ENCODE measurements around the gene CC2D2A.
"Not testable (repeated sequence)": the region's sequence is repeated elsewhere in the genome, so short reads cannot be mapped to it uniquely, and the experiment has no call there.

The CC2D2A gene

DNA sequence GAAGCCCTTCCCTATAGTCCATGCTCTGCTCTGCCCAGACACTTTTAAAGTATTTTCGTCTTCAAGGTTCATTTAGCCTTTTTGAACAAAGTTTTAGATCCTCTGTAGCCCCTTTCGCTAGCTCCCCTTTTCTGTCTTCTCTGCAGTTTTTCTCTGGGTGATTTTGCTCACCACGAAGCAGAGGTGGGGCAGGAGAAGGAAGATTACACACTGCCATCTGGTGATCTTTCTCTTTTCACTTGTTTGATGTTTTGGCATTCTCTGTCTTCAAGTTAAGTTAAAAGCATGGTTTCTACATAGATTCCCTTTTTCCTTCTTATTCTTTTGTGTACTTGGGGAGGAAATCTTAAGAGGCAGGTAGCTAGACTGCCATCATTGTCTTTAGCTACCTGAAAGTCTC, 43.9 kb downstream of the CC2D2A start:
- CTCF ChIA-PET: interaction anchor here (0.6 to 0.7 kb wide), 2 partner anchors 136 to 139 kb away, joined by 3 read pairs; no protein-coding TSS in a partner anchor
- Mint-ChIP-seq H3K4me3 (no peak overlapping the region), H3K27me3 (no peaks in the 10 kb centered on the region), H3K27ac (no peak overlapping the region), H3K9me3 (peaks cover 3% of the 10 kb centered on the region), H3K36me3 (no peaks in the 10 kb centered on the region), H3K4me1 (peaks cover 4% of the 10 kb centered on the region)
- no peak for DNase-seq

DNA sequence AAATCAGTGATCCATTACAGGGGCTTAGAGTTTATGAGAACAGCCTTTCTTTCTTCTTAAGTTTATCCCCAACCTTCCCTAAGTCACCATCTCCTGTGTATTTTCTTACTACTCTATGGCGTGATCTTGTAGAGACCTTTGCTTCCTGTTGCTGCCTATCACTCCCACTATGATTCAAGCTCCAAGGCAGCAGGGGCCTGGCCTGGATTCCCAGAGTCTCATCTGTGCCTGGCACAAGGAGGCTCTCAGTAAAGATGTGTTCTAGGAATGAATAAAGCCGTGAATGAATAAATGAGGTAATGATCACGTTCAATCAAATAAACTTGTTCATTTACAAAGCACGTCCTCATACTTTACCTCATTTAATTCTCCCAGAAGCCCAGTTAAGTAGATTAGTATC, 45.4 kb downstream of the CC2D2A start:
- no peaks in the 10 kb centered on the region for H3K36me3 Mint-ChIP-seq
- H3K4me1 Mint-ChIP-seq: peaks cover 4% of the 10 kb centered on the region
- H3K4me3 Mint-ChIP-seq: no peak overlapping the region
- H3K27me3 Mint-ChIP-seq: no peaks in the 10 kb centered on the region
- CTCF ChIA-PET: interaction anchor here (0.6 kb wide), 1 partner anchor 17 kb away, joined by 3 read pairs; no protein-coding TSS in a partner anchor
- no peak overlapping the region for H3K27ac Mint-ChIP-seq
- peaks cover 3% of the 10 kb centered on the region for H3K9me3 Mint-ChIP-seq
- DNase-seq: no peak

DNA sequence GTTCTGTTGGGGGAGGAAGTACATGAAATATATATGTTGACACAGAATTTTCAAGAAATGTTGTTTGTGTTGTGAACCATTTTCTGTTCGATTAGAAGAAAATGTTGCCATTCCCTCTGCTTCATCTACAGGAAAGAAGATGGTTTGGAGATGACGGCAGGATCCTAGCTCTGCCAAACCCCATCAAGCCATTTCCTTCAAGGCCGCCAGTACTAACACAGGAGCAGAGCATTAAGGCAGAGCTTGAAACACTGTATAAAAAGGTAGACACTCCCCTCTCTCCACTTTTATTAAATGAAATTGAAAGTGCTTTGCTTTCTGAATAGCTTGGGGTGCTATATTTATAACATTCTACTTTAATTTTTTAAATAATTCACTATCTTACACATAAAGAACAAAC, 46.8 kb downstream of the CC2D2A start:
- peaks cover 4% of the 10 kb centered on the region for H3K4me1 Mint-ChIP-seq
- H3K4me3 Mint-ChIP-seq: no peak overlapping the region
- H3K9me3 Mint-ChIP-seq: peaks cover 3% of the 10 kb centered on the region
- H3K36me3 Mint-ChIP-seq: no peaks in the 10 kb centered on the region
- no peaks in the 10 kb centered on the region for H3K27me3 Mint-ChIP-seq
- CTCF ChIA-PET: no interaction called here
- DNase-seq: no peak
- H3K27ac Mint-ChIP-seq: no peak overlapping the region

DNA sequence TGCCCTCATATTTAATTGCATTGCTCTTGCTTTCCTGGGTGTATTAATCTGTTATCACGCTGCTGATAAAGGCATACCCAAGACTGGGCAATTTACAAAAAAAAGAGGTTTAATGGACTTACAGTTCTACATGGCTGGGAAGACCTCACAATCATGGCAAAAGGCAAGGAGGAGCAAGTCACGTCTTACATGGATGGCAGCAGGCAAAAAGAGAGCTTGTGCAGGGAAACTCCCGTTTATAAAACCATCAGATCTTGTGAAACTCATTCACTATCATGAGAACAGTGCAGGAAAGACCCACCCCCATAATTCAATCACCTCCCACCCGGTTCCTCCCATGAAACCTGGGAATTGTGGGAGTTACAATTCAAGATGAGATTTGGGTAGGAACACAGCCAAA, 48.0 kb downstream of the CC2D2A start:
- H3K27ac Mint-ChIP-seq, H3K9me3 Mint-ChIP-seq, H3K27me3 Mint-ChIP-seq, H3K4me3 Mint-ChIP-seq, H3K36me3 Mint-ChIP-seq, H3K4me1 Mint-ChIP-seq, CTCF ChIA-PET, DNase-seq: not testable (repeated sequence)

DNA sequence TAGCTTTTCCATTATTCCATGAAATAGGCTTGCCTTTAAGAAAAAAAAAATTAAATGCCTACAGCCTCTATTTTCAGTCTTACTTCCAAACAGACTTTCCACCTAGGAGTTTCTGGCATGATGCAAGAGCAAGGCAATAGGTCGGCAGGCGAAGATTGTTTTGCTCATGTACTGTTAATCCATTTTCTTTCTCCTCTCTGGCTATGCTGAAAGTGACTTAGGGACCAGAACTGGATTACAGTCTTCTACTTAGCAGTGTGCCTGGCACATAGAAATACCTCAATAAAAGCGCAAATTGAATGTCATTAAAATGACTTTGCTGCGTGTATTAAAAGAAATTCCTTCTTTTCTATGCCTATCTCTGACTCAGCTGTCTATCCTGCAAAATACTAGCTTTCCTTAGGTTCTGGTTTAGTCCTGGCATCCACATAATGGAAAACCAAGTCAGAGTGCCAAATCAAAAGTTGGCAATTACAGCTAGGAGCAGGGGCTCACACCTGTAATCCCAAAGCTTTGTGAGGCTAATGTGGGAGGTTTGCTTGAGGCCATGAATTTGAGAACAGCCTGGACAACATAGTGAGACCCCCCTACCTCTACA, 51.9 kb downstream of the CC2D2A start:
- H3K36me3 Mint-ChIP-seq: no peaks in the 10 kb centered on the region
- no peak overlapping the region for H3K4me3 Mint-ChIP-seq
- no peaks in the 10 kb centered on the region for H3K4me1 Mint-ChIP-seq
- H3K27me3 Mint-ChIP-seq: no peaks in the 10 kb centered on the region
- no peak overlapping the region for H3K27ac Mint-ChIP-seq
- H3K9me3 Mint-ChIP-seq: peaks cover 3% of the 10 kb centered on the region
- DNase-seq: no peak
- CTCF ChIA-PET: no interaction called here

DNA sequence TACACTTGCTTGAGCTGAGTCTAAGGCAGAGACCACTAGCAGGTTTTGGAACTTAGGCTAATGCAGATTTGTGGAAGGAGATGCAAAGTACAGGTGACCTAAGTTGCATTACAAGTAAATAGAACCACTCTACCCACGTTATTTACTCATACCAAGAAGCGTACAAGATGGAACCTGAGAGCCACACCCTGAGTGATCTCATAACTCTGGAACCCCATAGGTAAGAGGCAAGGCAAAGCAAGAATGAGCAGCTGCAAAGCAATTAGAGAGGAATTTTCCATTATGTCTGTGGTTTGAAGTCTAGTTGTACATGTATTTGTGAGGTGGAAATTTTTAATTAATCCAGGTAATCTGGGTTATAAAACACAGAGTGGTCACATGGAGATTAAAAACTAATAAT, 55.4 kb downstream of the CC2D2A start:
- Mint-ChIP-seq H3K27me3 (no peaks in the 10 kb centered on the region), H3K4me3 (no peak overlapping the region), H3K4me1 (no peaks in the 10 kb centered on the region), H3K27ac (no peak overlapping the region), H3K9me3 (no peaks in the 10 kb centered on the region), H3K36me3 (no peaks in the 10 kb centered on the region)
- no peak for DNase-seq
- CTCF ChIA-PET: no interaction called here

DNA sequence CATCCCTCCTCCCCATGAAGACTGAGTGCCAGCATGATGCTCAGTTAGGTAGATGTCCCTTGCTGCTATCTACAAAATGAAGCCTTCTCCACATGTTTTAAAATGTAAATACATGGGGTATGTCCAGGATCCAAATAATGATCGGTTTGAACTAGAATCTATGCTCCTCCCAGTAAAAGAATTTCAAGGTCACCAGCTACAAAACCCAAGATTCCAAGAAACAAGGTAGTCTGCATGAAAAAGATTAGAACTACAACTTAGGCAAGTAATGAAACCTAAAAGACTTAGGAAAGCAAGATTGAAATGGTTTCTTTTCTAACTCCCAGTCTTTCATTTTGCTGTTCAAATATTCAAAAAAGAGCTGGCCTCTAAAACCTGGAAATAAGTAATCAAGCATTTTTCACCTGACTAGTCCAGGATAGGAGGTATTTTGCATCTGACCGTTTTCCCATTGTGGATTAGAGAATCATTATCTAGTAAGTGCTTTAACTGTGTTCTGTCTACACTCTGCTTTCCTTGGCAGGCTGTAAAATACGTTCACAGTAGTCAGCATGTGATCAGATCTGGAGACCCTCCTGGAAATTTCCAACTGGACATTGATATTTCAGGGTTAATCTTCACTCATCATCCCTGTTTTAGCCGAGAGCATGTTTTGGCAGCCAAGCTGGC, 57.4 kb downstream of the CC2D2A start:
- H3K27ac Mint-ChIP-seq: no peak overlapping the region

DNA sequence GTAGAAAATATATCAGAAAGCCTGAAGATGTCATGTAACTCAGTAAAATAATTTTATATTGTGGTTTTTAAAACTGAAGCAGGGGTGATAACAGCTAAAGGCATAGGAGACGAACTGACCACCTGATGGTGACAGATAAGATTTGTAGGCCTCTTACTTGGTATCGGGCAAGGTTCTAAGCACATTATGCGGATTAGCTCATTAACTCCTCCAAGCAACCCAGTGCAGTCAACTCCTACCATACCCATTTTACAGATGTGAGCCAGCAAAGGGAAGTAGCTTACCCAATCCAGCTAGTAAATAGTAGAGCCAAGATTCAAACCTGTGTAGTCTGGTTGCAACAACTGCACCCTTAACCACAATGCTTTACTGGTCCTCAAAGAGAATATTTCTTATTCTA, 62.1 kb downstream of the CC2D2A start:
- no peak for DNase-seq
- Mint-ChIP-seq H3K27ac (no peak overlapping the region), H3K4me3 (no peak overlapping the region), H3K27me3 (no peaks in the 10 kb centered on the region), H3K36me3 (no peaks in the 10 kb centered on the region), H3K4me1 (no peaks in the 10 kb centered on the region), H3K9me3 (no peaks in the 10 kb centered on the region)
- CTCF ChIA-PET: no interaction called here

More for the DNA sequence above, 57.4 kb downstream of the CC2D2A start:
- Mint-ChIP-seq H3K4me1 (no peaks in the 10 kb centered on the region), H3K4me3 (no peak overlapping the region), H3K36me3 (no peaks in the 10 kb centered on the region), H3K27me3 (no peaks in the 10 kb centered on the region), H3K9me3 (no peaks in the 10 kb centered on the region)
- no peak for DNase-seq
- CTCF ChIA-PET: no interaction called here

DNA sequence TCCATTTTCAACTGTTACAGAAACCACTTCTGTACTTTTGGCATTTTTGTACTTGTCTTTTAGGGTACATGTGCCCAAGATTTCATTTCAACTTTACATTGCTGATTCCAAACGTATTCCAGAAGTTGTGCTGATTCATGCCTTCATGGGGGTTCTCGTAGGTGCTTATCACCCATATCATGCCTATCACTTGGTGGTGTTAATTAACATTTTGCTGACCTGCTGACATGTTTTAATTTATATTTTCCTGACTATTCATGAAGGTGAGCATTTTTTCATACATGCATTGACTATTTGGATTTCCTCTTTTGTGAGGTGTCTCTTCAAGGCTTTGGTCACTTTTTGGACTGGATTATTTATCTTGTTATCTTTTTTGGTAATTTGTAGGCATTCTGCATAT, 64.1 kb downstream of the CC2D2A start:
- CTCF ChIA-PET: no interaction called here

DNA sequence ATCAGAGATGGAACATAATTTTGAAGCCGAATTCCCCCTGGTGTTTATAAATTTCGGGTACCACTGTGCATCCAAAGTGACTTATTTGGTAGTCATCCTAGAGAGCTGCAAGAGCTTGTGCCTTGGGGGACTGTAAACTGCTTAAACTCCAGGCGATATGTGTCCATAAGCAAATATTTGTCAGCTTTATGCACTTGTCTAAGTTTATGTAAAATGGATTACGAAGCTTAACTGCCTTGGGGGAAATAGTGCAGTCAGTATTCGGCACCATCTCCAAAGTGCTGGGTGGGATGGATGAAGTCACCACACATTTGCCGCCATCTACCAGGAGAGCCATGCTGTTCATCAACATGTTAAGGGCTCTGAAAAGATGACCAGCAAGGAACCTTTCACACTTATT, 65.9 kb downstream of the CC2D2A start:
- DNase-seq: no peak
- H3K4me1 Mint-ChIP-seq: no peaks in the 10 kb centered on the region
- CTCF ChIA-PET: interaction anchor here (0.7 kb wide), 1 partner anchor 1902 kb away, joined by 4 read pairs; no protein-coding TSS in a partner anchor
- no peaks in the 10 kb centered on the region for H3K36me3 Mint-ChIP-seq
- no peaks in the 10 kb centered on the region for H3K27me3 Mint-ChIP-seq
- no peaks in the 10 kb centered on the region for H3K9me3 Mint-ChIP-seq
- H3K4me3 Mint-ChIP-seq: no peak overlapping the region
- H3K27ac Mint-ChIP-seq: no peak overlapping the region

More for the DNA sequence above, 64.1 kb downstream of the CC2D2A start:
- no peaks in the 10 kb centered on the region for H3K36me3 Mint-ChIP-seq
- no peak for DNase-seq
- no peak overlapping the region for H3K27ac Mint-ChIP-seq
- no peaks in the 10 kb centered on the region for H3K4me1 Mint-ChIP-seq
- no peaks in the 10 kb centered on the region for H3K9me3 Mint-ChIP-seq
- H3K4me3 Mint-ChIP-seq: no peak overlapping the region
- no peaks in the 10 kb centered on the region for H3K27me3 Mint-ChIP-seq

DNA sequence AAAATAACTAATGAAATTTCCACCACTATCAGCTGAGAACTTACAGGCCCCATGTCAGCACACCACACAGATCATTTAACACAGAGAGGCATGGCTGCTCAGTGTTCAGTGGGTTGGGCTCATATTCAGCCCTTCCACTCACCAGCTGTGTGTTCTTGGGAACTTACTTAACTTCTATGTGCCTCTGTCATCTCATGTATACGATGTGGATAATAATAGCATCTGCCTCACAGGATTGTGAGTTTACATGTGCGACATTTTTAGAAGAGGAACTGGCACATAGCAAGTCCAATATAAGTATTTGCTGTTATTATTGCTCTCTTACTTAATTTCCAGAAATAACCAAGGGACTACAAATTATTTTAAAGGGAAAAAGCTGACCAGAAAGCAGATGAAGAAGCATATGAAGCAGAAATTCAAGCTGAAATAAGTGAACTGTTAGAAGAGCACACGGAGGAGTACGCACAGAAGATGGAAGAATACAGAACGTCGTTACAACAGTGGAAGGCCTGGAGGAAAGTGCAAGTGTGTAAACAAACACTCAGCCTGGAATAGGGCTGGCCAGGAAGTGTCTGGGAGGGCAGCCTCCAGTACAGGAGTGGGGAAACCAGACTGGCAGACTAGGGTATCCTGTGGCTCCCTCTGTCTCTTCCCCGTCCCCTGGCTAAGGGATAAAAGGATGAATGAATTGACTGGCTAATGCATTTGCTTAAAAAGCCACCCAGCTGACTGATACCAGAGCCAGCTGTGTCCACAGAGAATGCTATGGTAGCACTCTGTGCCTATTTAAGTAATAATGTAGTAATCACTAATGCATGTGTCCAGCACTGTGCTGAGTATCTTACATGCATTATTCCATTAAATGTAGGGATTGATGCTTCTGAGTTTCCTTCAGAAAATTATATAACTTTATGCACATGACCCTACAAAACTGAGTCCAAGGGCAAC, 67.1 kb downstream of the CC2D2A start:
- Mint-ChIP-seq H3K4me1 (no peaks in the 10 kb centered on the region), H3K4me3 (no peak overlapping the region), H3K27me3 (no peaks in the 10 kb centered on the region), H3K36me3 (no peaks in the 10 kb centered on the region), H3K27ac (no peak overlapping the region), H3K9me3 (no peaks in the 10 kb centered on the region)
- CTCF ChIA-PET: interaction anchor here (0.7 kb wide), 1 partner anchor 144 kb away, joined by 3 read pairs; no protein-coding TSS in a partner anchor
- DNase-seq: no peak

DNA sequence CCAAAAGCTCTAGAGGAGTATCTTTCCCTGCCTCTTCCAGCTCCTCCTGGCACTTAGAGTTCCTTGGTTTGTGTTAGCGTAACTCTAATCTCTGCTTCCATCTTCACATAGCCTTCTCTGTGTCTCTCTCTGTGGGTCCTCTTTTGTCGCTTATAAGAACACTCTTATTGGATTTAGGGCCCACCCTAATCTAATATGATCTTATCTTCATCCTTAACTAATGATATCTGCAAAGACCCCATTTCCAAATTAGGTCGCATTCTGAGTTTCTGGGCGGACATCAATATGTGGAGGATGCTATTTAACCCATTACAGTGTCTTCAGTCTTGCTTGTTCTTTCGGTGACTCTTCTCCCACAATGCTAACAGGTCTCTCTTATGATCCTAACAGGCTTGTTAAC, 72.3 kb downstream of the CC2D2A start:
- CTCF ChIA-PET: no interaction called here
- no peak for DNase-seq
- H3K9me3 Mint-ChIP-seq: no peaks in the 10 kb centered on the region
- H3K4me3 Mint-ChIP-seq: no peak overlapping the region
- peaks cover 2% of the 10 kb centered on the region for H3K36me3 Mint-ChIP-seq
- peaks cover 13% of the 10 kb centered on the region for H3K4me1 Mint-ChIP-seq
- H3K27me3 Mint-ChIP-seq: no peaks in the 10 kb centered on the region
- no peak overlapping the region for H3K27ac Mint-ChIP-seq

DNA sequence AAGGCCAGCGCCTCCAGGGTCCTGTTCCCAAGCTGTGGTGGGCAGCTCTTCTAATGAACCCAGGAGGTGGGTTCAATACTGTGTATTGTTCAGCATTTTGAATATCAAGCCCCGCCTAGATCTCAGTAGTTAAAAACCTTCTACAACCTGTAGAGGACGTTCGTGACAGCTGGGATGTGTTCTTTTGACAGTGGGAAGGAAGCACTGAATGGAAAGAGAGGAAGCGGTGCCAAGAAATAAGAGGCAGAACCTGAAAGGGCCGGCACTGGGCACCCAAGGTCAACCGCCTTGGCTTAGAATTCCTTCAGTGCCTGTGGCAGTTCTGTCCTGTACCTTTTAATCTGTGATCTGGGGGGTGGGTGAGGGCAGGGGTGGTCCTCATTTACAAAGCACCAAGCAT, 73.1 kb downstream of the CC2D2A start:
- no peaks in the 10 kb centered on the region for H3K27me3 Mint-ChIP-seq
- peaks cover 19% of the 10 kb centered on the region for H3K4me1 Mint-ChIP-seq
- no peak overlapping the region for H3K27ac Mint-ChIP-seq
- no peak overlapping the region for H3K4me3 Mint-ChIP-seq
- H3K9me3 Mint-ChIP-seq: no peaks in the 10 kb centered on the region
- CTCF ChIA-PET: no interaction called here
- no peak for DNase-seq
- peaks cover 2% of the 10 kb centered on the region for H3K36me3 Mint-ChIP-seq

DNA sequence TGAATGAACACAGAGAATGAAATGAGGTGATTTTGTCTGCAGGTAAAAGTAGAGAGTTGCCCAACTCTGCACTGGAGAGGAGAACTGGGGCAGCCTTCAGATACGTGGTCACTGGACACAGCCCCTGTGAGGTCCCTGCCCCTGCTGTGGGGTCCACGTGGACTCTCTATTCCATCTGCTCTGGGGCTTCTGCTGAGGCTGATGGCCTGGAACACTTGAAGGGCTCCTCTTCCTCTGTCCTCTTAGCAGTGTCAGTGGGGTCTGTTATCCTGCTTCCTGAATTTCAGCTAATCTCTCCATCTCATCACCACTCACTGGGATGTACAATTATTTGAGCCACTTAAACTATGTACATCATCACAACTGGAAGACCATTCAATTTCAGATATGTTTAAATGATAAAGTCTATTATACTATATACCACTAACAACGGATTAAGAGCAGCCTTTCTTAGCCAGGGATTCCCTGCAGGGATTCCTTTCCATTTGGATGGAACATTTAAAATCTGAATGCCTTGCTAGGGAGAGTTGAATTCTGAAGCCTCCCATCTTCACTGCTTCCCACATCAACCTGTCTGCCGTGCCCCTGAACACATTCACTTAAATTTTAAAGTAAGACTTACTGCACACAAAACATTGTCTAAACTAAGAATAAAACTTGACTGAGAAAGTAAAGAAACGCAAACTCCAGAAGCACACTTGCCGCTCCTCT, 74.0 kb downstream of the CC2D2A start:
- H3K4me3 Mint-ChIP-seq: no peak overlapping the region
- H3K9me3 Mint-ChIP-seq: no peaks in the 10 kb centered on the region
- DNase-seq: no peak
- peaks cover 2% of the 10 kb centered on the region for H3K36me3 Mint-ChIP-seq
- peaks cover 23% of the 10 kb centered on the region for H3K4me1 Mint-ChIP-seq
- no peak overlapping the region for H3K27ac Mint-ChIP-seq
- CTCF ChIA-PET: no interaction called here
- H3K27me3 Mint-ChIP-seq: no peaks in the 10 kb centered on the region

Data from activated naive CD4-positive, alpha-beta T cell treated with anti-CD3 and anti-CD28 coated beads, Interleukin-2, amount 10 ng/mL, durations not matched to agents 7 days and 5 days (primary cell).